HG03457 (cell line): Measurements from ENCODE around the gene ARHGAP19.
"Not testable (repeated sequence)": the region's sequence is repeated elsewhere in the genome, so short reads cannot be mapped to it uniquely, and the experiment has no call there.

Experiments used
- ATAC-seq: cut with Tn5 transposase; IDR thresholded peaks from one replicate; pipeline ENCODE4 v1.9.1; 2021; ENCODE audit warnings: moderate number of reproducible peaks; ENCODE audit not compliant: unreplicated experiment

The ARHGAP19 gene

GRCh38 chr10:97290076-97290475, 2.4 kb downstream of the ARHGAP19 start:
- not testable (repeated sequence) for ATAC-seq

- no peak for ATAC-seq
These were observed 11.7 kb downstream of the ARHGAP19 start for GRCh38 chr10:97280783-97281182.

- ATAC-seq = no peak
These were observed 13.2 kb downstream of the ARHGAP19 start for GRCh38 chr10:97279121-97279815.

- ATAC-seq = no peak
These were observed 13.9 kb downstream of the ARHGAP19 start for GRCh38 chr10:97278491-97278989.

- ATAC-seq = no peak
These were observed 14.9 kb downstream of the ARHGAP19 start for GRCh38 chr10:97277551-97277950.

- ATAC-seq = no peak
These were observed 17.6 kb downstream of the ARHGAP19 start for GRCh38 chr10:97274828-97275227.

GRCh38 chr10:97273700-97274099, 18.7 kb downstream of the ARHGAP19 start:
- ATAC-seq = no peak

GRCh38 chr10:97270523-97271154, 21.8 kb downstream of the ARHGAP19 start:
- ATAC-seq = no peak

GRCh38 chr10:97267671-97268070, 24.8 kb downstream of the ARHGAP19 start:
- ATAC-seq = no peak

GRCh38 chr10:97265095-97265494, 27.3 kb downstream of the ARHGAP19 start:
- ATAC-seq = not testable (repeated sequence)

GRCh38 chr10:97263971-97264370, 28.5 kb downstream of the ARHGAP19 start:
- no peak for ATAC-seq

GRCh38 chr10:97261656-97262055, 30.8 kb downstream of the ARHGAP19 start:
- ATAC-seq = no peak

GRCh38 chr10:97261183-97261582, 31.3 kb downstream of the ARHGAP19 start:
- no peak for ATAC-seq

- no peak for ATAC-seq
These were observed 33.3 kb downstream of the ARHGAP19 start for GRCh38 chr10:97259119-97259518.

GRCh38 chr10:97256356-97256755, 36.1 kb downstream of the ARHGAP19 start:
- no peak for ATAC-seq

GRCh38 chr10:97255512-97256293, 36.7 kb downstream of the ARHGAP19 start:
- no peak for ATAC-seq

- no peak for ATAC-seq
These were observed 37.7 kb downstream of the ARHGAP19 start for GRCh38 chr10:97254694-97255093.

GRCh38 chr10:97250952-97251351, 41.5 kb downstream of the ARHGAP19 start:
- ATAC-seq = no peak

GRCh38 chr10:97243836-97244235, 48.6 kb downstream of the ARHGAP19 start:
- no peak for ATAC-seq

GRCh38 chr10:97238855-97239254, 53.6 kb downstream of the ARHGAP19 start:
- no peak for ATAC-seq

- ATAC-seq = no peak
These were observed 57.1 kb downstream of the ARHGAP19 start for GRCh38 chr10:97235353-97235752.

- no peak for ATAC-seq
These were observed 58.0 kb downstream of the ARHGAP19 start for GRCh38 chr10:97234400-97234799.
